Astrocyte (in vitro differentiated cells and primary cell): ENCODE data around the gene MX2. TPM values are rescaled to one million over a fixed set of nuclear protein-coding genes. Genes with fewer than 3 reads are reported as not detected.

Experiments used
- DNase-seq: peaks from one replicate; pipeline ENCODE4 v3.0.0-alpha.2; 2010; ENCODE audit warnings: low read depth
- FAIRE-seq: peaks from 2 replicates; lab custom pipeline; 2011; peaks lifted over from hg19 to GRCh38; lab: Jason Lieb, UNC
- H2AFZ ChIP-seq: 2 replicates; pipeline ENCODE4 v1.6.0; 2012; ENCODE audit warnings: low read depth, low read length, inconsistent platforms
- H3K27ac ChIP-seq: 2 replicates; pipeline ENCODE4 v1.5.1; 2011; ENCODE audit warnings: low read depth, low read length, inconsistent platforms
- H3K27me3 ChIP-seq: 2 replicates; pipeline ENCODE4 v1.6.0; 2011; ENCODE audit warnings: low read length, inconsistent platforms; ENCODE audit not compliant: insufficient read depth
- H3K36me3 ChIP-seq: 2 replicates; pipeline ENCODE4 v1.5.1; 2011; ENCODE audit warnings: low read length, inconsistent platforms; ENCODE audit not compliant: insufficient read depth
- H3K4me1 ChIP-seq: 2 replicates; pipeline ENCODE4 v1.5.1; 2011; ENCODE audit warnings: low read length, inconsistent platforms; ENCODE audit not compliant: insufficient read depth
- H3K4me2 ChIP-seq: 2 replicates; pipeline ENCODE4 v1.6.0; 2012; ENCODE audit warnings: low read length, inconsistent platforms
- H3K4me3 ChIP-seq: 2 replicates; pipeline ENCODE4 v1.5.1; 2011; ENCODE audit warnings: low read depth, mild to moderate bottlenecking, low read length, inconsistent platforms; ENCODE audit not compliant: insufficient read depth
- H3K79me2 ChIP-seq: 2 replicates; pipeline ENCODE4 v1.6.0; 2012; ENCODE audit warnings: mild to moderate bottlenecking, low read length, inconsistent platforms; ENCODE audit not compliant: insufficient read depth
- H3K9ac ChIP-seq: 2 replicates; pipeline ENCODE4 v1.6.0; 2012; ENCODE audit warnings: mild to moderate bottlenecking, low read length, inconsistent platforms
- H3K9me3 ChIP-seq: 2 replicates; pipeline ENCODE4 v1.5.1; 2012; ENCODE audit warnings: low read depth, mild to moderate bottlenecking, low read length, inconsistent platforms; ENCODE audit not compliant: insufficient read depth
- H4K20me1 ChIP-seq: 2 replicates; pipeline ENCODE4 v1.6.0; 2012; ENCODE audit warnings: low read length, inconsistent platforms; ENCODE audit not compliant: insufficient read depth
- H3K27ac Mint-ChIP-seq: one replicate; pipeline ENCODE4 v1.8.0; 2021; ENCODE audit warnings: mild to moderate bottlenecking, mixed read lengths; ENCODE audit not compliant: unreplicated experiment
- H3K27me3 Mint-ChIP-seq: one replicate; pipeline ENCODE4 v1.8.0; 2021; ENCODE audit warnings: low read depth, mixed read lengths; ENCODE audit not compliant: unreplicated experiment
- H3K36me3 Mint-ChIP-seq: one replicate; pipeline ENCODE4 v1.8.0; 2021; ENCODE audit warnings: low read depth, mixed read lengths; ENCODE audit not compliant: unreplicated experiment
- H3K4me1 Mint-ChIP-seq: one replicate; pipeline ENCODE4 v1.8.0; 2021; ENCODE audit warnings: low read depth, mixed read lengths; ENCODE audit not compliant: unreplicated experiment
- H3K4me3 Mint-ChIP-seq: one replicate; pipeline ENCODE4 v1.8.0; 2021; ENCODE audit warnings: mild to moderate bottlenecking, moderate library complexity, mixed read lengths; ENCODE audit not compliant: unreplicated experiment
- H3K9me3 Mint-ChIP-seq: one replicate; pipeline ENCODE4 v1.8.0; 2021; ENCODE audit warnings: mild to moderate bottlenecking, mixed read lengths; ENCODE audit not compliant: unreplicated experiment
- EZH2 ChIP-seq: IDR thresholded peaks from 2 replicates; pipeline ENCODE4 v1.6.1; 2012; ENCODE audit warnings: mild to moderate bottlenecking, low read length, inconsistent platforms; ENCODE audit not compliant: insufficient read depth
- total RNA-seq: library from RNA; stranded (reverse); gene quantifications from 2 replicates; pipeline ENCODE4 v1.2.1, GENCODE V29; 2021
- TF ChIP-seq, protein P1 (sequence below): IDR thresholded peaks from 2 replicates; pipeline ENCODE4 v1.5.1; 2011; ENCODE audit warnings: low read depth, mild to moderate bottlenecking, inconsistent platforms, low read length, moderate library complexity; ENCODE audit not compliant: insufficient read depth

The MX2 gene
- total RNA-seq, 1 donor from 2014 or later = 8.6 TPM

DNA sequence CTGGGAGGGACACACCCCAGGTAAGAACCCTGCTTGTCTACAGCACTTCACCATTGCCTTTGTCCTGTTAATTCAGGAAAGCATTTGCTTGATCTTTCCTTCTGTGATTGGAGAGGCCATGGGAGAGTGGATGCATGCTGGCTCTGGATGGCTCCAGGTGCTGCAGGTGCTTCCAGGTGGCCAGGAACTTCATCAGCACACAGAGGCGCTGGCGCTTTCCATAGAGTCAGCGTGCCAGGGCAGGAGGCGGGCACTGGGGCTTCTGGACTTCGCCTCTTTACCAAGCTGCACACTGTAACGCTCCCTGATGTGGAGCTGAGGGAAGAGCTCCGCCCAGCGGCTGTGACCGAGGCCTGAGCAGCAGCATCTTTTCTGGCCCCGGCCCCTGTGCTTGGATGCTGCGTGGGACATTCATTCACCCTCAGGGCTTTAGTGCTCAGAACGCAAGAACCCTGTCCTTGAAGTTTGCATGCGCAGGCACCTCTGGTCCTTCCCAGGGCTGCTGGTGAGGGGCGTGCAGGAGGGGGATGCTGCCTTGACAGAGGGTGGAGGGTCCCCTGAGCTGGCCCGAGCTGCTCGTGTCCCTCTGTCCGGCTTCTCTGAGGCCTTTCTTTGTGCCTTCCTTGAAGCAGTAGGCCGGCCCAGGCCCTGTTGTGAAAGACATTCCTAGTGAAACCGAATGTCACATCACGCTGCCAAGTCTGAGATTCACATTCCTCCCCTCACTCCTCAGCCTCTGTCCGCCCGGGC is 1.6 kb upstream of the MX2 start:
- no peaks in the 10 kb centered on the region for H3K27me3 ChIP-seq
- H4K20me1 ChIP-seq = no peaks in the 10 kb centered on the region
- Mint-ChIP-seq H3K27me3 (peaks cover 10% of the 10 kb centered on the region), H3K4me3 (no peak overlapping the region), H3K27ac (no peak overlapping the region), H3K9me3 (peaks cover 17% of the 10 kb centered on the region), H3K36me3 (peaks cover 4% of the 10 kb centered on the region), H3K4me1 (peaks cover 6% of the 10 kb centered on the region)
- H2AFZ ChIP-seq = no peak overlapping the region
- TF ChIP-seq, protein P1, sequence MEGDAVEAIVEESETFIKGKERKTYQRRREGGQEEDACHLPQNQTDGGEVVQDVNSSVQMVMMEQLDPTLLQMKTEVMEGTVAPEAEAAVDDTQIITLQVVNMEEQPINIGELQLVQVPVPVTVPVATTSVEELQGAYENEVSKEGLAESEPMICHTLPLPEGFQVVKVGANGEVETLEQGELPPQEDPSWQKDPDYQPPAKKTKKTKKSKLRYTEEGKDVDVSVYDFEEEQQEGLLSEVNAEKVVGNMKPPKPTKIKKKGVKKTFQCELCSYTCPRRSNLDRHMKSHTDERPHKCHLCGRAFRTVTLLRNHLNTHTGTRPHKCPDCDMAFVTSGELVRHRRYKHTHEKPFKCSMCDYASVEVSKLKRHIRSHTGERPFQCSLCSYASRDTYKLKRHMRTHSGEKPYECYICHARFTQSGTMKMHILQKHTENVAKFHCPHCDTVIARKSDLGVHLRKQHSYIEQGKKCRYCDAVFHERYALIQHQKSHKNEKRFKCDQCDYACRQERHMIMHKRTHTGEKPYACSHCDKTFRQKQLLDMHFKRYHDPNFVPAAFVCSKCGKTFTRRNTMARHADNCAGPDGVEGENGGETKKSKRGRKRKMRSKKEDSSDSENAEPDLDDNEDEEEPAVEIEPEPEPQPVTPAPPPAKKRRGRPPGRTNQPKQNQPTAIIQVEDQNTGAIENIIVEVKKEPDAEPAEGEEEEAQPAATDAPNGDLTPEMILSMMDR = no peak
- TF ChIP-seq EZH2 = no peak
- no peaks in the 10 kb centered on the region for H3K79me2 ChIP-seq
- H3K9ac ChIP-seq = no peak overlapping the region
- H3K36me3 ChIP-seq = no peaks in the 10 kb centered on the region
- no peak for FAIRE-seq
- H3K4me1 ChIP-seq = peaks cover 4% of the 10 kb centered on the region
- no peak overlapping the region for H3K27ac ChIP-seq
- no peak overlapping the region for H3K4me3 ChIP-seq
- no peaks in the 10 kb centered on the region for H3K9me3 ChIP-seq
- H3K4me2 ChIP-seq = no peak overlapping the region
- peak; percentile 43 for DNase-seq

DNA sequence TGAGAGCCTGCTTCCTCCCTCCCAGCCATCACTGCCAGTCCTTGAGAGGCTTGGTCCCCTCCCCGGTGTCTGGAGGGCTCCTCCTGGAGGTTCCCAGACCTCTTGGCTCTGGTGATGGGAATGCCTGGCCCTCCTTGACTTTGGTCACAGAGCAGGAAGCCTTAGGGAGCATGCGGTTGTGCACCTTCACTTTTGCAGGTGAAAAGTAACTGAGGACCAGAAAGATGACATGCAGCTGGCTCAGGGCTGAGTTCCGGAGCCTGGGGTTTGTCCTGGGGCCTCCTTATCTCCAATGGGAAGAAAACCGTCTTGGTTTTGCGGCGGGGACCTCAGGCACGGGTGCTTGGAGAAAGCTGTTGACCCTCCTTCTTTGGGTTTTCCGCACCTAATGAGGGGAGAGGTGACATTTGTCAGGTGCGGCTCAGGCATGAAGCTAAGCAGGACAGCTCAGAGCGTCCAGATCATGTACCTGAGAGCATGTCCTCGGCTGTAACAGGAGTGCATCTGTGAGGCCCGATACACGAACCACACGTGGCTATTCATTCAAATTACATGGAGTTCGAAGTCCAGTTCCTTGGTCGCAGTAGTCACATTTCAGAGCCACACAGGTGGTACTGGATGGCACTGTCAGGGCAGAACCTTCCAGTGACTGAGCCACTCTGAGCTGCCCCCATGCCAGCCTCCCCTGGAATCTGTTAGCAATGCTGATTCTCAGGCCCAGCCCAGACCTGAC is 608 bp upstream of the MX2 start:
- Mint-ChIP-seq H3K9me3 (peaks cover 17% of the 10 kb centered on the region), H3K27ac (peak overlapping the region; percentile 68), H3K4me1 (peaks cover 6% of the 10 kb centered on the region), H3K27me3 (peaks cover 10% of the 10 kb centered on the region), H3K36me3 (peaks cover 7% of the 10 kb centered on the region), H3K4me3 (no peak overlapping the region)
- no peaks in the 10 kb centered on the region for H3K27me3 ChIP-seq
- peaks cover 4% of the 10 kb centered on the region for H3K4me1 ChIP-seq
- no peaks in the 10 kb centered on the region for H3K36me3 ChIP-seq
- H3K4me3 ChIP-seq = no peak overlapping the region
- TF ChIP-seq, protein P1 = no peak
- TF ChIP-seq EZH2 = no peak
- DNase-seq (no peak), FAIRE-seq (no peak)
- H4K20me1 ChIP-seq = no peaks in the 10 kb centered on the region
- H3K9ac ChIP-seq = no peak overlapping the region
- H3K4me2 ChIP-seq = peak overlapping the region; percentile 39
- no peak overlapping the region for H2AFZ ChIP-seq
- no peaks in the 10 kb centered on the region for H3K9me3 ChIP-seq
- H3K79me2 ChIP-seq = no peaks in the 10 kb centered on the region
- no peak overlapping the region for H3K27ac ChIP-seq
